H1 (cell line): ENCODE data around the gene MBLAC2. TPM values are rescaled to one million over a fixed set of nuclear protein-coding genes. Genes with fewer than 3 reads are reported as not detected.

ENCODE experiments used
- CTCF ChIA-PET: fragments of 300-600 bp; sonication (Branson Sonifier 250); formaldehyde crosslinking; loops from one replicate; lab custom pipeline; 2021; ENCODE audit not compliant: partially characterized antibody; lab: Charles Lee
- POLR2A ChIA-PET: fragments of 300-600 bp; sonication (Branson Sonifier 250); formaldehyde crosslinking; loops from one replicate; lab custom pipeline; 2021; ENCODE audit warnings: inconsistent platforms; ENCODE audit not compliant: partially characterized antibody; lab: Charles Lee
- DNase-seq, 2 experiments: peaks; one replicate each; pipeline versions ENCODE4 v3.0.0 to v3.0.0-alpha.2; 2010 to 2022; ENCODE audit warnings: low spot score in 2 of 2, low read depth in 1 of 2, mixed read lengths in 1 of 2
- FAIRE-seq: peaks from 2 replicates; lab custom pipeline; 2011; peaks lifted over from hg19 to GRCh38; lab: Jason Lieb, UNC
- H2AFZ ChIP-seq: 2 replicates; pipeline ENCODE4 v1.8.1; 2012; ENCODE audit warnings: low read length, inconsistent platforms
- H2AK5ac ChIP-seq: 2 replicates; pipeline ENCODE4 v1.6.1; 2013; ENCODE audit warnings: low read depth, low read length
- H2BK120ac ChIP-seq: replicated peaks from 2 replicates; pipeline ENCODE3; 2013; ENCODE audit warnings: low read depth, low read length, inconsistent platforms
- H2BK12ac ChIP-seq: 2 replicates; pipeline ENCODE4 v1.6.1; 2013; ENCODE audit warnings: low read depth, low read length
- H2BK15ac ChIP-seq: 2 replicates; pipeline ENCODE4 v1.6.1; 2013; ENCODE audit warnings: low read length
- H2BK20ac ChIP-seq: 2 replicates; pipeline ENCODE4 v1.6.1; 2013; ENCODE audit warnings: low read length
- H2BK5ac ChIP-seq: 2 replicates; pipeline ENCODE4 v1.6.1; 2013; ENCODE audit warnings: low read depth, low read length
- H3K14ac ChIP-seq: 2 replicates; pipeline ENCODE4 v1.6.1; 2013; ENCODE audit warnings: inconsistent platforms; ENCODE audit not compliant: insufficient read length
- H3K18ac ChIP-seq: 2 replicates; pipeline ENCODE4 v1.6.1; 2013; ENCODE audit warnings: low read length; ENCODE audit errors: extremely low read depth
- H3K23ac ChIP-seq: 2 replicates; pipeline ENCODE4 v1.6.1; 2013; ENCODE audit warnings: inconsistent platforms; ENCODE audit not compliant: insufficient read length
- H3K23me2 ChIP-seq: 2 replicates; pipeline ENCODE4 v1.6.1; 2013; ENCODE audit warnings: low read depth, low read length
- H3K27ac ChIP-seq: 2 replicates; pipeline ENCODE4 v1.6.1; 2011; ENCODE audit warnings: low read depth, low read length, inconsistent platforms
- H3K27me3 ChIP-seq, 4 experiments: replicated peaks in 1 of 4; 1 replicate in 1 of 4; 2 replicates in 3 of 4; pipeline versions ENCODE4 v1.6.1 to v1.8.1; 2011 to 2013; ENCODE audit warnings: low read length in 3 of 4, mild to moderate bottlenecking in 3 of 4, inconsistent platforms in 2 of 4, mixed read lengths in 2 of 4, moderate library complexity in 1 of 4; ENCODE audit not compliant: control insufficient read depth in 3 of 4, insufficient read depth in 3 of 4; ENCODE audit errors: extremely low read depth in 1 of 4
- H3K36me3 ChIP-seq, 4 experiments: 2 replicates each; pipeline versions ENCODE4 v1.6.1 to v1.8.1; 2011 to 2013; ENCODE audit warnings: mild to moderate bottlenecking in 4 of 4, low read length in 3 of 4, moderate library complexity in 2 of 4, control low read depth in 1 of 4, inconsistent platforms in 1 of 4; ENCODE audit not compliant: insufficient read depth in 4 of 4, control insufficient read depth in 2 of 4
- H3K4ac ChIP-seq: replicated peaks from 2 replicates; pipeline ENCODE3; 2013; ENCODE audit warnings: low read length, low read depth, mixed read lengths, inconsistent platforms; ENCODE audit not compliant: insufficient read length
- H3K4me1 ChIP-seq, 4 experiments: replicated peaks in 1 of 4; 1 replicate in 1 of 4; 2 replicates in 3 of 4; pipeline versions ENCODE4 v1.6.1 to v1.8.1; 2011 to 2013; ENCODE audit warnings: low read length in 3 of 4, inconsistent platforms in 2 of 4, mixed read lengths in 1 of 4; ENCODE audit not compliant: insufficient read depth in 4 of 4, control insufficient read depth in 3 of 4
- H3K4me2 ChIP-seq, 2 experiments: 2 replicates each; pipeline versions ENCODE4 v1.6.1 to v1.8.1; 2011 to 2013; ENCODE audit warnings: low read depth in 2 of 2, low read length in 2 of 2, control low read depth in 1 of 2, inconsistent platforms in 1 of 2, mild to moderate bottlenecking in 1 of 2; ENCODE audit not compliant: insufficient read depth in 1 of 2
- H3K4me3 ChIP-seq, 4 experiments: fragments of 200-600, 300-600 bp in 1 of 4; sonication (generic), shearing (Covaris generic), sonication (Bioruptor Twin) in 1 of 4; 2 replicates each; pipeline versions ENCODE4 v1.5.1 to v1.8.1; 2011 to 2016; ENCODE audit warnings: low read length in 4 of 4, low read depth in 3 of 4, control low read depth in 2 of 4, inconsistent platforms in 2 of 4, mild to moderate bottlenecking in 2 of 4, mixed read lengths in 1 of 4, moderate library complexity in 1 of 4; ENCODE audit not compliant: insufficient read depth in 2 of 4; ENCODE audit errors: extremely low read depth in 1 of 4
- H3K56ac ChIP-seq: replicated peaks from 2 replicates; pipeline ENCODE3; 2013; ENCODE audit warnings: low read depth, mild to moderate bottlenecking, mixed read lengths, low read length, inconsistent platforms; ENCODE audit not compliant: insufficient read length
- H3K79me1 ChIP-seq: 2 replicates; pipeline ENCODE4 v1.6.1; 2013; ENCODE audit warnings: low read depth, low read length, control low read depth
- H3K79me2 ChIP-seq, 2 experiments: 2 replicates each; pipeline versions ENCODE4 v1.6.1 to v1.8.1; 2012 to 2013; ENCODE audit warnings: low read length in 2 of 2, mild to moderate bottlenecking in 2 of 2, inconsistent platforms in 1 of 2; ENCODE audit not compliant: insufficient read depth in 2 of 2, control insufficient read depth in 1 of 2
- H3K9ac ChIP-seq, 4 experiments: replicated peaks in 1 of 4; 1 replicate in 1 of 4; 2 replicates in 3 of 4; pipeline versions ENCODE4 v1.6.1 to v1.8.1; 2011 to 2013; ENCODE audit warnings: low read depth in 3 of 4, low read length in 3 of 4, control low read depth in 2 of 4, mild to moderate bottlenecking in 2 of 4, moderate library complexity in 2 of 4, inconsistent platforms in 1 of 4; ENCODE audit errors: extremely low read depth in 1 of 4
- H3K9me3 ChIP-seq, 2 experiments: 2 replicates each; pipeline versions ENCODE4 v1.6.1 to v1.8.1; 2012 to 2013; ENCODE audit warnings: mild to moderate bottlenecking in 2 of 2, moderate library complexity in 2 of 2, control low read depth in 1 of 2, inconsistent platforms in 1 of 2, low read depth in 1 of 2, low read length in 1 of 2, mixed read lengths in 1 of 2; ENCODE audit not compliant: insufficient read depth in 2 of 2
- H4K20me1 ChIP-seq, 2 experiments: replicated peaks in 1 of 2; 2 replicates each; pipeline versions ENCODE3 to v1.8.1; 2011 to 2013; ENCODE audit warnings: inconsistent platforms in 2 of 2, low read length in 2 of 2, mild to moderate bottlenecking in 1 of 2; ENCODE audit not compliant: insufficient read depth in 2 of 2, control insufficient read depth in 1 of 2
- H4K5ac ChIP-seq: 2 replicates; pipeline ENCODE4 v1.6.1; 2013; ENCODE audit warnings: low read length, low read depth, mixed read lengths, inconsistent platforms; ENCODE audit not compliant: insufficient read length
- H4K8ac ChIP-seq: 2 replicates; pipeline ENCODE4 v1.8.0; 2013; ENCODE audit warnings: mild to moderate bottlenecking, moderate library complexity, low read length, inconsistent platforms; ENCODE audit not compliant: insufficient read depth; ENCODE audit errors: extremely low read depth
- H4K91ac ChIP-seq: replicated peaks from 2 replicates; pipeline ENCODE3; 2013; ENCODE audit warnings: low read length, mixed read lengths, inconsistent platforms; ENCODE audit not compliant: insufficient read length
- BACH1 ChIP-seq: IDR thresholded peaks from 2 replicates; pipeline ENCODE4 v1.6.1; 2012; ENCODE audit warnings: low read length, improper control_type of control experiment
- CREB1 ChIP-seq: IDR thresholded peaks from 2 replicates; pipeline ENCODE4 v1.6.1; 2012; ENCODE audit warnings: inconsistent platforms
- EP300 ChIP-seq, 2 experiments: IDR thresholded peaks; 1 replicate in 1 of 2; 2 replicates in 1 of 2; pipeline ENCODE4 v1.6.1; 2011 to 2012; ENCODE audit warnings: low read depth in 2 of 2, low read length in 2 of 2, mild to moderate bottlenecking in 2 of 2, borderline replicate concordance in 1 of 2, inconsistent platforms in 1 of 2, moderate library complexity in 1 of 2
- MAFK ChIP-seq: IDR thresholded peaks from 2 replicates; pipeline ENCODE4 v1.6.1; 2012; ENCODE audit warnings: low read depth, mild to moderate bottlenecking, improper control_type of control experiment, low read length
- NANOG ChIP-seq: IDR thresholded peaks from 2 replicates; pipeline ENCODE4 v1.6.1; 2011; ENCODE audit warnings: low read length, low read depth, mild to moderate bottlenecking, inconsistent platforms; ENCODE audit not compliant: insufficient read depth, poor library complexity, severe bottlenecking
- PHF8 ChIP-seq: fragments of 200-600 bp; sonication (generic); conservative IDR thresholded peaks from 2 replicates; pipeline ENCODE4 v1.7.1; 2012; ENCODE audit warnings: low read depth, mild to moderate bottlenecking, inconsistent platforms, low read length, moderate library complexity
- POLR2A ChIP-seq, 2 experiments: IDR thresholded peaks; 1 replicate in 1 of 2; 2 replicates in 1 of 2; pipeline ENCODE4 v1.6.1; 2011; ENCODE audit warnings: low read depth in 2 of 2, low read length in 2 of 2, mild to moderate bottlenecking in 2 of 2; ENCODE audit errors: control extremely low read depth in 1 of 2
- POU5F1 ChIP-seq: IDR thresholded peaks from 2 replicates; pipeline ENCODE4 v1.6.1; 2011; ENCODE audit warnings: low read depth, mild to moderate bottlenecking, low read length, moderate library complexity
- RFX5 ChIP-seq: IDR thresholded peaks from 2 replicates; pipeline ENCODE4 v1.6.1; 2011; ENCODE audit warnings: low read depth, low read length, improper control_type of control experiment, borderline replicate concordance
- SRF ChIP-seq: IDR thresholded peaks from 2 replicates; pipeline ENCODE4 v1.6.1; 2011; ENCODE audit warnings: mild to moderate bottlenecking, low read depth, low read length, moderate library complexity
- TAF7 ChIP-seq: optimal IDR thresholded peaks from 2 replicates; pipeline ENCODE3; 2011; ENCODE audit warnings: low read depth, mild to moderate bottlenecking, inconsistent platforms, low read length, moderate library complexity, borderline replicate concordance
- WGBS, 2 experiments: shearing (Covaris generic) in 1 of 2; methylation state at CpG; one replicate each; pipeline versions ENCODE4 v1.1.6 to v1.1.7; 2013 to 2015; ENCODE audit warnings: low lambda C conversion rate in 2 of 2, mixed read lengths in 2 of 2, inconsistent platforms in 1 of 2, low coverage in 1 of 2, missing lambda C conversion rate in 1 of 2; ENCODE audit not compliant: insufficient replicate concordance in 2 of 2, insufficient coverage in 1 of 2, insufficient read length in 1 of 2; ENCODE audit errors: extremely low coverage in 1 of 2, missing lambda C conversion rate in 1 of 2; 5-methylcytosine and 5-hydroxymethylcytosine counted together
- polyA plus RNA-seq, 7 experiments: library from polyadenylated mRNA; depleted of rRNA in 3 of 7; stranded (reverse) in 5 of 7; unstranded in 2 of 7; fragments of >200 nt in 5 of 7; fragments of 200-250 nt in 2 of 7; gene quantifications; 1 replicate in 5 of 7; 2 replicates in 1 of 7; 4 replicates in 1 of 7; pipeline versions ENCODE4 v1.2.1 to v1.2.3, GENCODE V29; 2011 to 2013; ENCODE audit warnings: missing spikeins in 2 of 7, mixed read lengths in 2 of 7
- total RNA-seq: library from RNA; stranded (reverse); fragmentation: NEBNext Ultra II Directional; extraction: Animal tissue kit (Norgen Biotek cat#: 25700); gene quantifications from 2 replicates; pipeline ENCODE4 v1.2.1, GENCODE V29; 2021

Gene MBLAC2
- total and polyA plus RNA-seq, 2 of the 8 experiments (the other 6 are each of a cell fraction or from before 2014, with no cell fraction given): 2.8 to 6.7 TPM

GRCh38 chr5:90475436-90475980, 937 bp upstream of the MBLAC2 start:
- WGBS, 2 experiments: 2% methylated on average over 17 of the region's 17 CpGs; no CpG with 5 or more reads in 1 of the 2 experiments
- no peak for DNase-seq

More at GRCh38 chr5:90475436-90475980, 937 bp upstream of the MBLAC2 start:
- Histone ChIP-seq H4K20me1 (no peaks in the 10 kb centered on the region), H3K27ac (no peak overlapping the region), H4K5ac (no peak overlapping the region), H2BK12ac (no peak overlapping the region), H2BK20ac (no peak overlapping the region), H3K4me1 (peaks cover 5 to 26% (median 13%) of the 10 kb centered on the region in 4 experiments; a peak in 6 of 7 replicates), H2BK120ac (no peak overlapping the region), H2BK15ac (no peak overlapping the region), H3K79me2 (peaks cover 9 to 64% of the 10 kb centered on the region in 2 experiments; a peak in 3 of 4 replicates), H4K8ac (no peak overlapping the region), H3K9me3 (no peaks in the 10 kb centered on the region), H3K4ac (no peak overlapping the region), H3K23ac (no peak overlapping the region), H3K14ac (no peak overlapping the region), H3K4me3 (peak overlapping the region; percentile 58 to 91 (median 86)), H3K18ac (no peak overlapping the region), H3K79me1 (no peaks in the 10 kb centered on the region; the same call in 1 of the 2 replicates), H4K91ac (no peak overlapping the region), H3K56ac (no peak overlapping the region), H2AFZ (no peak overlapping the region), H2AK5ac (no peak overlapping the region), H3K36me3 (peaks cover 0 to 9% (median 4%) of the 10 kb centered on the region in 4 experiments; a peak in 3 of 8 replicates), H2BK5ac (no peak overlapping the region), H3K9ac (no peak overlapping the region)
- no peak for FAIRE-seq
- POLR2A ChIA-PET: interaction anchor here (1.2 to 2.2 kb wide), 7 partner anchors 9 to 86 kb away, joined by 3 to 8 read pairs (median 5); partner anchors contain the start of gene CETN3
- CTCF ChIA-PET: interaction anchor here (1.1 to 2.0 kb wide), 8 partner anchors 15 to 311 kb away, joined by 3 to 6 read pairs (median 4); no protein-coding TSS in a partner anchor
- TF ChIP-seq POU5F1: no peak
- no peak for TF ChIP-seq SRF
- TF ChIP-seq NANOG: no peak
- no peak for TF ChIP-seq MAFK
- no peak for TF ChIP-seq TAF7
- no peak for TF ChIP-seq POLR2A (IDR thresholded peaks at IDR 0.05; ENCODE audit: control extremely low read depth in 1 of 2, low read depth in 2 of 2, low read length in 2 of 2)
- no peak for TF ChIP-seq CREB1
- no peak for TF ChIP-seq EP300 (IDR thresholded peaks at IDR 0.05; ENCODE audit: borderline replicate concordance in 1 of 2, low read depth in 2 of 2, low read length in 2 of 2)
- TF ChIP-seq PHF8: no peak
- no peak for TF ChIP-seq BACH1
- no peak for TF ChIP-seq RFX5
- TF ChIP-seq, all 59 proteins: peak for 0
- H3K27me3 ChIP-seq: no peaks in the 10 kb centered on the region
- peaks cover 24% of the 10 kb centered on the region for H3K23me2 ChIP-seq
- peak overlapping the region; percentile 90 to 92 for H3K4me2 ChIP-seq
